Hypothalamus (tissue), 51 donors: ENCODE data around the gene TSR3.

Experiments used
- DNase-seq, 51 donors: peaks; one replicate each; lab custom pipeline; 2025; lab: John Stamatoyannopoulos, UW

Gene TSR3

DNA sequence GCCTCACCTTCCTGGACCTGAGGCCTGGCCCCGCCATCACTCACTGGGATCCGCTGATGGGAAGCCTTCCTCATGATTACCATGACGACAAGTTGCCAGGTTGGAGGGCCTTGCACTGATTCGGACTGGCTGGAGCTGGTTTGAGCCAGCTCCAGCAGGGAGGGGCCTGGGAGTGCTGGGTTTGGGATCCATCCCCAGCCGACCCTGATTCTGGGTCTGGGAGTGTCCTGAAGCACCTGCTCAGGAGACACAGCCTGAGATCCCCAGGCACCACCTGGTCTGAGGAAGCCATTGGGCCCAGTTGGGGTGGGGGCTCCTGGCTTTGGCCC lies 24.1 kb downstream of the TSR3 start:
- DNase-seq, result peak in 3 of 51 donors; percentile 24 to 30 (median 24)

- DNase-seq, result no peak
Observed at GRCh38 chr16:1326946-1327618, 24.6 kb downstream of the TSR3 start.

DNA sequence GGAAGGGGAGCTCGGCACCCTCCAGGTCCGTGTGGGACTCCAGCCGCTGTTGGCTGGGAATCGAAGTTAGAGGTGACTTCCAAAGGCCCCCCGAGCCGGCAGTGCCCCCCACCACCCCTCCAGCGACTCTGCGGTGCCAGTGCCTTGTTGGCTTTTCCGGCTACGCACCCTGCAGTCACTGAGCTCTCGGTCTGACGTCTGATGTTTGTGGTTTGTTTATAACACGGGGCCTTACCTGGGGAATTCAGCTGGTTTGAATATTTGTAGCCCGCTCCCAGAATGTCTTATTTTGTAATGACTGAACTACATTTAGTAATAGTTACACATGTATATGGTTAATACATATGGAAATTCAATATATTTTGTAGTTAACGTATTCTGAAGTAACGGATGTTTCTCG lies 25.3 kb downstream of the TSR3 start:
- no peak for DNase-seq

GRCh38 chr16:1325673-1326371 lies 25.9 kb downstream of the TSR3 start:
- no peak for DNase-seq

GRCh38 chr16:1325261-1325660 lies 26.4 kb downstream of the TSR3 start:
- no peak for DNase-seq

DNA sequence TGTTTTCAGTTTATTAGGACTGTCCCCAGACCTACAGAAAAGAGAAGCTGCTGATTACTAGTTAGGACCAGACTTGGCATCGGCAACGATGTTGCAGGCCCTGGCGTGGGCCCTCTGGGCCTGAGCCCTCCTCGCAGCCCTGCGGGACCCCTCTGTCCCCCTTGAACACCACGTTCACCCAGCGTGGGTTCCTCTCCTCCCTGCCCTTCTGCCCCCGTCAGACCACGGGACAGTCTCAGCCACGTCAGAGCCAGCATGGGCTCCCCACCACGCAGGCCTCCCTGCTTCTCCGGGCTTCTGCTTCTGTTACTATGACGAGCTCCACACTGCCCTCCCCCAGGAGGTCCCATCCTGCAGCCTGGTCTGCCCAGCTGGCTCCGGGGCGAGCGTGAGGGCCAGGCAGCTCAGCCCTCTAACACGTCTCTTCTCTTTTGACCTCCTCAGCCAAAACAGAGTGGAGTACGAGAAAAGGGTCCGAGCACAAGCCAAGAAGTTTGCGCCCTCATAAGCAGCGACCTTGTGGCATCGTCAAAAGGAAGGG lies 27.3 kb downstream of the TSR3 start:
- DNase-seq, result no peak

DNA sequence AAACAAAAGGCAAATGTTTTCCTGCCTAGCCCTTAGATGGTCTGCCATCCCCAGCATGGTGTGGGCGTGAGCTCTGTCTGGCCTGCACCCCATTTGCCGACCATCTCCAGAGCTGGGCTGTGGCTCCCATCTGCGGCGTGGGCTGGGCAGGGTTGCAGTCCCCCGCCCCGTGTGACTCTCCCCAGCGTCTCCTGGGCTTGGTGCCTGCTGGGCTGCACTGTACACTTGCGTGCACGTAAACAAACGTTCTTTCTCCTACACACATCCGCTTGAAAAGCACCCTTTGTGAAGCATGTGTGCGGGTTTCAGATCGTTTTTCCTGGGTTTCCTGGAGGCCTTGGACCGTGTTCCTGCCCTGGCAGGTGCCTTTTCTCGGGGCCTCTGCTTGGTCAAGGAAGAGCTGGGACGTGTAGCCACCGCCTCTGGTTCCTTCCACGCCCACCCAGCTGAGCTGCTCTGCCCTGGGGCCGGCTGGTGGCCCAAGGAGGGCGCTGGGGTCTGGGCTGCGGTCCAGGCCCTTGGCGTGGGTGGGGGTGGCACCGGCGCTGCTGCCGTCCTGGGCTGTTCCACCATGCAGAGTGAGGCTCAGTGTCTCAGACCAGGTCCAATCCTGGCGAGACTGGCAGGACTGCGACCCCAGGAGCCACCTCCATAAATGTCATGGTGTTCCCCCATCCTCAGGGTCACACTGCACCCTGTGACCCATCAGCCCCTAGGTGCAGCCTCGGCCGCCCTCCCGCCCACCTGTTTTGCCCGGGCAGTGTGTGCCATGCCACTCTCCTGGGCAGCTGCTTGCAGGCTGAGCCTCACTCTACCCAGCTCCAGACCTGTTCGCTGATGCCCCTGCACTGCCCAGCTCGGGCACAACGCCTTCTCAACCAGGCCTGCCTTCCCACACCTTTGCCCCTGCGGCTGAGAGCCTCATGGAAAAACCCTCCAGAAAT lies 28.1 kb downstream of the TSR3 start:
- peak in 30 of 51 donors; percentile 15 to 65 (median 36) for DNase-seq

- no peak for DNase-seq
Observed at GRCh38 chr16:1322407-1322806, 29.3 kb downstream of the TSR3 start.

GRCh38 chr16:1320658-1321240 lies 30.9 kb downstream of the TSR3 start:
- no peak for DNase-seq

DNA sequence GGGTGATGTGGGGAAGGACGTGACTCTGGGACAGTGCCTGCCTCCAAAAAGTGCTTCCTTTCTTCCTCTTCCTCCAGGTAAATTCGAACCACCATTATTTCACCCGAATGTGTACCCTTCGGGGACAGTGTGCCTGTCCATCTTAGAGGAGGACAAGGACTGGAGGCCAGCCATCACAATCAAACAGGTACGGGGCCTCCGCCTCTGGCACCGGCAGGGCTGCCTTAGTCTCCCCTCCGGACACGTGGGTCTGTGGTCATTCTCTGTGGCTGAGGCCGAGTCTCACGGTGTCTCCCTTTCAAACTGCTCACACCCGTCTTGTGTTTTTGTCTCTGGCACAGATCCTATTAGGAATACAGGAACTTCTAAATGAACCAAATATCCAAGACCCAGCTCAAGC lies 31.6 kb downstream of the TSR3 start:
- DNase-seq, result no peak

GRCh38 chr16:1319041-1319440 lies 32.6 kb downstream of the TSR3 start:
- DNase-seq, result no peak

DNA sequence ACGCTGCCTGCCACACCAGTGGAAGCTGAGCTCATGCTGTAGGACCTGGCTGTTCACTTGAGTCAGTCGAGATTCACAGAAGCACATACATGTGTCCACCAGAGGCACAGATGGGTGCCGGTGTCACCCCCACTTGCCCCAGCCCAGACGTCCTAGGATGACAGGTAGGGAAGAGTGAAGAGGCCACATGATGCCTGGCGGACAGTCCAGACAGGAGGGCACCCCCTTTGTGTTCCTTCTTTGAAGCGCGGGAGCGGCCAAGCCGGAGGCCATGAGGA lies 33.5 kb downstream of the TSR3 start:
- DNase-seq, result no peak

DNA sequence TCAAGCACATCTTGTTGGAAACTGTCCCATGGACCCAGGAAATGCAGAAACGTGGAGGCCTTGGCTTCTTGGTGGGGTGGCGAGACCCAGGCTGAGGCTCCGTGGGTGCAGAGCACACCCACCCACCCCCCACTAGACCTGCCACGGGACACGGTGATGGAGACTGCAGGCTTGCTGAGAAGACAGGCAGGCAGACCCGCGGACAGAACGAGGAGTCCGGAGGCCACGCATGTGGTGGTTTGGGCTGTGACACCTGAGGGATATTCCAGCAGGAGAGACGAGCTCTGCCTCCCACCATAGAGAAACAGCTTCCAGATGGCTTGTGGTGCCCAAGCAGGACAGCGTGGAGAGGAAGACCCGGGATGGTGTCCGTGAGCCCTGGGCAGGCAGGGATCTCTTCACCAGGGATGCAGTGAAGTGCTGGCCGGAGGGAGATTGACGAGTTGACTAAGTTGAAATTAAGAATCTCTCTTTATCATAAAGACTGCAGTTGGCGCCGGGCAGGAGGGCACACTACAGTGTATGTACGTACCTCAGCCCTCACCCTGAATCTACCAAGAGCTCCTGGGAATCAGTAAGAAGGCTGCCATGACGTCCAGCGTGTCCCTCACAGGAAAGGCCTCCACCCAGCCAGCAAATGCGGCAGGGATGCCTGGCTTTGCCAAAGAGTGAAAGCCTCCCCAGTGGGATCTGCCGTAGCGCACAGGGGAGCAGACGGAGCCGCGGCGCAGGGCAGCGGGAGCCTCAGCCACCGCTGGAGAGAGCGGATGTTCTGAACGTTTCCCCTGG lies 34.0 kb downstream of the TSR3 start:
- no peak for DNase-seq

DNA sequence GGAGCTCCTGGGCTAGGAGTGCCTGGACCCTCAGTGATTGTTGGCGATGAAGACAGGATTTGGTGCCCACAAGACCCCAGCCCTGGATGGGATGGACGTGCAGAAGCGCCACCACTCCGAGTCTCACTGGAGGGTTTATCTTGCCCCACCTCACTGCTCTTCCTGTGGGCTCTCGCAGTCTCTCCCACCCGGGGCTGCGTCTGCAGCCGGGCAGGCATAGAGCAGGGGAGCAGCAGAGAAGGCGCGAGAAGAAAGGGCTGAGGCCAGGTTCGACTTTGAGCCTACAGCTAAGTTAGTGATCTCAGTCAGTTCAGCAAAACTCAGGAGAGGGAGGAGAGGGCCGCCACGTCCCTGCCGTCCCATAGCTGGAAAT lies 35.7 kb downstream of the TSR3 start:
- no peak for DNase-seq

DNA sequence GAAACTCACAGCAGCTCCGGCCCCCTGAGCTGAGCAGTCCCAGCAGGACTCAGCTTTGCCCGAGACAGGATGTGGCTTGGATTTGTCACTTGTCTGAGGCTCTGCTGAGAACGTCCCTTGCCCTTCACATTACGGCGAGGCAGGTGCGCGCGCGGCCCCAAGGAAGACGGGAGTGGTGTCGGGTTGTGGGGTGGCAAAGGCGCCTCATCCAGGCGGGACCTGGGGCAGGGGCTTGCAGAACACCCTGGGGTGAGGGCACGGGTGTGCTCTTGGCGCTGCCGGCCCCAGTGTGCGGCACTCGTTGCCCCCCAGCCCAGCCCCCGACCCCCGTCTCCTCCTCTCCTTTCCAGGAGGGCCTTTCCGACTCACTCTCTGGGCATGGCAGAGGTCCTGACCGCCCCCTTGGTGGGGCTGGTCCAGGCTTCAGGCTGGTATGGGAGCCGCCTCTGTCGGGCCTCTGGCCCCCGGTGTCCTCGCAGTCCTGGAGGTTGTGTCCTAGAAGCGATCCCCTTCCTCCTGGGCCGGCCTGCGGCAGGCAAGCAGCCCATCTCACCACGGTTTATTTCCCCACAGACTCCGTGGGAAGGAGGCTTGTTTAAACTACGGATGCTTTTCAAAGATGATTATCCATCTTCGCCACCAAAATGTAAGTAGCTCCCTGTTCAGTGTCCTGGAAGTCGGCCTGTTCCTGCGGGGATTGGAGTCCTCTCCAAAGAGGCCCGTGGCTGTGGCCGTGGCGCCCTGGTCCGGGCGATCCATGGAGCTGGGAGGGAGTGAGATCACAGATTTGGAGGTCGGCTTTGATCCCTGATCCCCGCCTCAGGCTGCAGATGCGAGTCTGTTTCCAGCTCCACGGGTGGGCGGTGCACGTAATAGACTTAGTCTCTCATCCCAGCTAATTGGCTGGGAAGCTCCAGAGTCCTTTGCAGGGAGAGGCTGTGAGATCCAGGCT lies 36.3 kb downstream of the TSR3 start:
- no peak for DNase-seq

GRCh38 chr16:1314399-1315068 lies 37.1 kb downstream of the TSR3 start:
- DNase-seq, result no peak

DNA sequence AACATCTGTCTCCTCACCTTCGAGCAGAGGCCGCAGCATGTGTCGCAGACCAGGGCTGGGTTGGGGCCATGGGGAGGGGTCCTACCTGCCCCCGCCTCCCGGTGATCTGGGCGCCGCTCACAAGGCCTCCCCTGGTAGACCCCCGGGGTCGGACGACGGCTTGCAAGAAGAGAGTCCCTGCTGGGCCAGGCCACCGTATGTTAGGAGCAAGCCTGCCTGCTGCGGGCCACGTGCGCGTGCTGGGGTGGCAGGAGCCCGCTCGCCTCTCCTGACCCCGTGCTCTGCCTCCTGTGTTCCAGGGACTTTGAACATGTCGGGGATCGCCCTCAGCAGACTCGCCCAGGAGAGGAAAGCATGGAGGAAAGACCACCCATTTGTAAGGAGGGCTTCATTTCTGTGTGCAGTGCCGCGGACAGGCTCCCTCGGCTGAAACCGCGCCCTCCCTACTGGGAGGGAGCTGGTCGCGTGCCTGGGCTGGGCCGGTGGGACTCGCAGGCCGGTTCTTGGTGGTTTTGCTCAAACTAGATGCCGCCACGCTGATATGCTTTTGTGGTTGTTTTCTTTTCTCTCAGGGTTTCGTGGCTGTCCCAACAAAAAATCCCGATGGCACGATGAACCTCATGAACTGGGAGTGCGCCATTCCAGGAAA lies 37.8 kb downstream of the TSR3 start:
- no peak for DNase-seq

DNA sequence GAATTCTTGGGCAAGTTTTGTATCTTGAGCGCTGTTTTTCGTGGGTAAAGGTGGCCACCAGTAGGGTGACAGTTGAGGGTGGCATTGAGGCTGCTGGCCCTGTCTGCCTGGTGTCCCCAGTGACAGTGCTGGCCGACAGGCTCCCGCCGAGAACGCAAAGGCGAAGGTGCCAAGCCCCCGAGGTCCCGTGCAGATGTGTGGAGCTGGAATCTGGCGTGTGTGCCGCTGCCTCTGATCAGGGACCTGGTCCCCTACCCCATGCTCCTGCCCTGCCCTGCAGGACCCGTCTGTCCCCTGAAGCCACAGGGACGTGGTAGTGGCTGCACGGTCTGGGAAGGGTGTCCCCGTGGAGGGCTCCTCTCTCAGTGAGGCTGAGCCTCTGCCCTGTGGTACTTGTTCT lies 38.8 kb downstream of the TSR3 start:
- no peak for DNase-seq
